Endometrial microvascular endothelial cells (primary cell): Measurements from ENCODE around the gene SHB. TPM values are rescaled to one million over a fixed set of nuclear protein-coding genes. Genes with fewer than 3 reads are reported as not detected.

ENCODE experiments used
- in situ Hi-C: cut with HindIII; loops from 2 replicates; pipeline ENCODE4 v1.10.0; 2017; ENCODE audit warnings: low sequenced_read_pairs, low pct_unique_long_range_greater_than_20kb; ENCODE audit errors: inconsistent ontology term
- total RNA-seq: library from RNA; depleted of rRNA; stranded (reverse); fragments of >200 nt; gene quantifications from one replicate; pipeline ENCODE4 v1.2.3, GENCODE V29; 2015; ENCODE audit errors: inconsistent ontology term

Gene SHB
- total RNA-seq, 1 donor from 2014 or later, result 20.5 TPM

DNA sequence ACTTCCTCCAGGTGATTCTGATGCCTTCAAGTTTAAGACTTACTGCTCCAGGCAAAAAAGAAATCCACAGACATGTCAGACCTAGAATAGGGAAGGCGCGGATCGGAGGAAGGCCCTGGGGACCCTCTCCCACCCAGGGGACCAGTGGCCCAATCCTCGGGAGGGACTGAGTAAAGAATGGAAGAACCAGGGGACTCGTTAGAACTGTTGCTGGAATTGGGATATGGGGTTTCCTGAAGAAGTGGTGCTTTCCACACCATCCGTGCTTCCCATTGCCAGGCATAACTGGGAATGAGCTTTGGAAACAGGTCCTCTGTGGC is 101.3 kb downstream of the SHB start:
- in situ Hi-C loops, result loop anchor here (5.0 kb wide), 1 partner anchor 95 kb away; no protein-coding TSS in a partner anchor

DNA sequence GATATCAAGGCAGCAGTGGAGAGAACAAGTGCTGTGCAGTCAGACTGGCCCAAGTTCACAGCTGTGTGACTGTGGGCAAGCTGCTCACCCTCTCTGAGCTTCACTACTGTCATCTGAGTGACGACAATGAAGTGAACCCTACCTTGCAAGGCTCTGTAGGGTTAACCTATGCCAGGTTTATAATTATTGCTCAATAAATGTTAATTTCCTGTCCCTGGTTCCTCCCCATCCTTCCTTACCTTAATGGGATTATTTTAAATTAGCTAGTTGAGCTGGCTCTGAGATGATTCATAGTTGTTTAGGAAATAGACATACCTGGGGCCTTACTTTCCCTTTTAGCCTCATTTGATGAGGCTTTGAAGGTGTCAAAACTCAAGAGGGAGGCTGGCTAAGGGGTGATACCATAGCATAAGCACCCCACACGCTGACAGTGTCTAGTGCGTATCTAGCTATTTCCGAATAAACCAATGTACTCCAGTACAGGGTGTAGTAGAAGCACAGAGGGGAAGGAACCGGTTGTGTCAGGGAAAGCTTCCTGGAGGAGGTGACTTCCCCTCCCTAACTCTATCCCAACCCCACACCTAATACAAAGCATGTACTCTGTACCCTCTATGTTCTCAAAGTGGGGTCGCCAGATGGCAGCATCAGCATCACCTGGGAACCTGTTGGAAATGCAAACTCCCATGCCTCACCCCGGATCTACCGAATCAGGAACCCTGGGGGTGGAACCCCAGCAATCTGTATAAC is 101.8 kb downstream of the SHB start:
- in situ Hi-C loops, result loop anchor here (5.0 kb wide), 1 partner anchor 95 kb away; no protein-coding TSS in a partner anchor

DNA sequence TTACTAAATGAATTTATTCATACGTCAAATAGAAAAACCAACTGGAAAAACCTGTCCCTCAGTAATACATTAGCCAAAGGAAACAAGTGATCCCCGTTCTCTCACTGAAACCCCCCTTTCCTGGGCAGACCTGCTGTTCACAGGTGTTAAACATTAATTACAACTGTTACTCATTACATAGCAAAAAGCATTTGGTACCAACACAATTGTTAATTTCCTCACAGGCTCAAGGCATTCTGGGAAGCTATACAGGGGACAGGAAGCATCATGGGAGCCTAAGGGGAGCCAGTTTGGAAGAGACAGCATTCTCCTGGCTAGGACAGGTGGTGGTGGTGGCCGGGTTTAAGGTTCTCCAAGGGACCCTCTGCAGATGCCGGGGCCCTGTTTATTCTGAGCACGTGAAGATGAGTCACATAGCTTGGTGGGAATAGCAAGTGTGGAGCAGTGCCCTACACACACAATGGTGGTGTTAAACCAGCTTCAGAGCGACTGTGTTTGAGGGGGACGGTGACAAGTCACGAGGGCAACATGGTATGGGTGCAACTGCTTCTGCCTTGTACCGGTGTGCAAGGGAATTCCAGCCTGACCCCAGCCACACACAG is 102.5 kb downstream of the SHB start:
- in situ Hi-C loops, result loop anchor here (5.0 kb wide), 1 partner anchor 96 kb away; no protein-coding TSS in a partner anchor

DNA sequence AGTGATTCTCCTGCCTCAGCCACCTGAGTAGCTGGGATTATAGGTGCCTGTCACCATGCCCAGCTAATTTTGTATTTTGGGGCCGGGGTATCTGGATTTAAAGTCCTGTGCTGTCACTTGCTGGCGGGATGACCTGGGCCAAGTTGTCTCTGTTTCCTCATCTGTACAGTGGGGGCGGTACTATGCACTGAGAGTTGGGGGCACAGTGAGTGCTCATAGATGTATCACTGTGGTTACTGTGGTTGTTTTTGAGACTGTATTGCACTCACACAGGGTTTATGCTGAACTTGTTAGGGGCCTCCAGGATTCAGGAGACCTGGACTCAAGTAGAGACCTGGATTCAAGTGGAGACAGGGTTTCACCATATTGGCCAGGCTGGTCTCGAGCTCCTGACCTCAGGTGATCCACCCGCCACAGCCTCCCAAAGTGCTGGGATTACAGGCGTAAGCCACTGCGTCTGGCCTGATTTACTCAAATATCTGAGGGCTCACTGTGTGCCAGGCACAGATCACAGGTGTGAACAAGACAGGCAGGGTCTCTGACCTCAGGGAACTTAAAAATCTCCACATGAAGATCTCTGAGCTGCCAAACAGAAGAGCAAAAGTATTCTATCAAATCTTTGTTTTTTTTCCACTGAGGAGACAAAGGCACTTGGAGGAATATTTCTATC is 103.2 kb downstream of the SHB start:
- in situ Hi-C loops, result loop anchor here (5.0 kb wide), 1 partner anchor 96 kb away; no protein-coding TSS in a partner anchor

DNA sequence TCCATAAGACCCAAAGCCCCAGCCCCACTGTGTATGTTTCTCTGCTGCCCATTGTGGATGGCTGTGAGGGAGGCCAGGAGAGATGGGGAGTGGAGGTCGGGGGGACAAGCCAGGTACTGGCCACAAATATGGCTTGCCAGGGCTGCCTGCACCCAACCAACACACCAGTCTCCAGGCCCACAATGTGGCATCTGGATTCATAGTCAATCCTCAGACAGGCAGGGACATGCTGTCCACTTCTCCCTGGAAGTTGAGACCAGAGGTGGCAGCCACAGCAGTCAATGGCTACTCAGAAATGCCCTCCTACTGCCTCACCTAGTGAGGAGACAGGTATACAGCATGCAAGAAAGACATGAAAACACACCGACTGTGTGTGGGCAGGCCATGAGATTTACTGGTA is 103.9 kb downstream of the SHB start:
- in situ Hi-C loops, result loop anchor here (5.0 kb wide), 1 partner anchor 97 kb away; no protein-coding TSS in a partner anchor

DNA sequence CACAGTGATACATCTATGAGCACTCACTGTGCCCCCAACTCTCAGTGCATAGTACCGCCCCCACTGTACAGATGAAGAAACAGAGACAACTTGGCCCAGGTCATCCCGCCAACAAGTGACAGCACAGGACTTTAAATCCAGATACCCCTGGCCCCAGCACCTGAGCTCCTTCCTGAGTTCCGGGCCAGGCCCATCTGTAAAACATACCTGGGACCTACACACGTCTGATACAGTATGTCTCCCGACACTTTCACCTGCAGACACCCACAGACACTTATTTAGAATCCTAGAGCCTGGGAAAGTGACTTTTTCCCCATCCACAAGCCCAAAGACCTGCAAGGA is 104.3 kb downstream of the SHB start:
- in situ Hi-C loops, result loop anchor here (5.0 kb wide), 1 partner anchor 98 kb away; no protein-coding TSS in a partner anchor

DNA sequence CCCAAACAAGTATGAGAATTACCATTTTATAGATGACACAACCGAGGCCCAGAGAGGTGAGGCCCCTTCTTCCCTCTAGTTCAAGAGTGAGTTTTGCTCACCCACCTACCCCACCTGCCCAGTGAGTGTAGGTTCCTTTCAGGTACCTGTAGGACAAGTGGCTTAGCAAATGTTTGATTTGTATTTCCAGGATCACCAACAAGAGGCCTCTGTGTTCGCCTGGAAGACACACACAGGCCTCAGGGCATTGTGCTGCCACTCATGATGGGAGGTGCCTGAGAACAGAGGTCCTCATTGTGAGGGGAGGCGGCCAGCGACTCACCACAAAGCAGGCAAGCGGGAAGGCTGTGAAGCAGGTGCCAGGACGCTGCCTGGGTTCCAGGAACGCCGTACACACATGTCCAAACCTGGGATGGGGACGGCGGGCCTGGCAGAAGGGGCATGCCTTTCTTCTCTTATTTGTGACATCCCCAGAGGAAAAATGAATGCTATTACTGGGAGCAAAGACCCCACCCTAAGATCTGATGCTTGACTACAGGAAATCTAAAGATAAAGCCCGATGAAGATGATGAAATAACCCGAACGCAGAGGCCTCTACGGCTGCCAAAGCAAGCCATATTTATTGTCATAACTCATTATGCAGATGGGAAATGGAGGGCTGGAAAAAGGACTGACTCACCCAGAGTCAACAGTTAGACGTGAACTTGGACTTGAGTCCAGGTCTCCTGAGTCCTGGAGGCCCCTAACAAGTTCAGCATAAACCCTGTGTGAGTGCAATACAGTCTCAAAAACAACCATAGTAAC is 104.9 kb downstream of the SHB start:
- in situ Hi-C loops, result no loop called here

DNA sequence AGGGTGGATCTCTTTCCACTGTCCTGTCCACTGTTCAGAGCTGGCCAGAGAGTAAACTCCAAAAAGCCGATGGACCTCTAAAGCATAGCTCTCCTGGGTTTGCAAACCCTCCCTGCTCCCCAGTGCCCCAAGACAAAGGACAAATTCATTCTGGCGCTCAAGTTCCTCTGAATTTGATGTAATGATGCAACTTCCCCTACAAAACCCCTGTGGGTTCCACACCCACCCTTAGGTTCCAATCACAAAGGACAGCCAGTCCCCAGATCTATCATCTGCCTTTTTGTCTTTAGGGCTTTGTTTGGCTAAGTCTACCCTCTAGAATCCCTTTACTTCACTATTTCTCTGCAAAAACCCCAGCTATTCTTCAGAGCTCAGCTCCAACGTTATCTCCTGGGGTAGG is 107.7 kb downstream of the SHB start:
- in situ Hi-C loops, result no loop called here

DNA sequence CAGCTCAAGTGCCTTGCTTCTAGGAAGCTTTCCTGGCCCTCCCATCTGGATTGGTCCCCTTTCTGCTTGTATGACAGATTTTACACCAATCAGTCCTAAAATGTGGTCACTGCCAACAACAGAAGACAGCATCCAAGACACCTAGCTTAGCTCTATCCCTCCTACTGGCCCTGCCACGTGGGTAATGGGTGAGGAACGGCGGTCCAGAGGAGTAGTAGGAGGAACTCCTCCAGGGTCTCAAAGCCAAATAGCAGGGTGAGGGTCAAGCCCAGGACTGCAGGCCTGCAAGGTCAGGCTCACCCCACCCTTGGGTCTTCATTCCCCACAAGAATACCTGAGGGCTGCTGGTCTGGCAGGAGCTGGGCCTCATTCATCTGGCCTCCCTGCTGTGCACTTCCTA is 108.4 kb downstream of the SHB start:
- in situ Hi-C loops, result no loop called here

DNA sequence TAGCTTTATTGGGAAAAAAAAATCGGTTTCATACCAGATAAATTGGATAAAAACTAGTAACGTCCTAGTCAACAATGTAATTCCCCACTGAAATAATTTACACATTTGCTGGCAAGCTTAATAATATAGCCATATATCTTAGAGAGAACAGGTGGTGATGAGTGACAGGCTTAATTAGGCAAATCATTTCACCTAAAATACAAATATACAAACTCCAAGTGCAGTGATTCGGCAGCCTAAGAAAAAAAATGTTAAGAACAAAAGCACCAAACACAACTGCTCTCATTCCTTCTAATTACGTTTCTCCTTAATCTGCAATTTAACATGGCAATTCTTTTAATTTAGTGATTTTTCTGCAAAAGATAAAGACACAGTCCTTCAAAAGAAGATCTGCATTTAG is 109.1 kb downstream of the SHB start:
- in situ Hi-C loops, result no loop called here

DNA sequence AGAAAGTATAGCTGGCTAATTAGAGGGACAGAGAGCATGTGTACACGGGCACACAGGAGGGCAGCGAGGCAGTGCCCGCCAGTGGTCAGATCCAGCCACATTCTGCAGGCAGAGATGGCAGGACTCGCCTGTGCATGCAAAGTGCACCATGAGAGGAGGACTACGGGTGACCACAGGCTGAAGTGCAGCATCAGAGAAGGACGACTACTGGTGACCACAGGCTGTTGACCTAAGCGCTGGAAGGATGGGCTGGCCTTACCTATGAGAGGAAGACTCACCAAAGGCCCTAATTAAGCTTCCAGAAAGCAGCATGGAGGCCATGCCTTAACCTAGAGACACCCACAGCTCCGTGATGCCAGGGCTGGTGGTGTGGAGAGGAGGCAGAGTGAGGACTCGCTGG is 110.9 kb downstream of the SHB start:
- in situ Hi-C loops, result no loop called here

DNA sequence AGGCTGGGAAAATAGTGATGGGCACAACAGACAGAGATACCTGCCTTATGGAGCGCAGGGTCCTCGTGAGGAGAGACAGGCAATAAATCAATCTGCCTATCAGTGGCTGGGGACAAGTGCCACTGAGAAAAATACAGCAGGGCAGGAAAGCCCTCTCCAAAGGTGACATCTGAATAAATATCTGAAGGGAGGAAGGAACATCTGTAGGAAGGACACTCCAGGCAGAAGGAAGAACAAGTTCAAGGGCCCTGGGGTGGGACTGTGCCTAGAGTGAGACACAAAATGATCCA is 111.4 kb downstream of the SHB start:
- in situ Hi-C loops, result no loop called here

DNA sequence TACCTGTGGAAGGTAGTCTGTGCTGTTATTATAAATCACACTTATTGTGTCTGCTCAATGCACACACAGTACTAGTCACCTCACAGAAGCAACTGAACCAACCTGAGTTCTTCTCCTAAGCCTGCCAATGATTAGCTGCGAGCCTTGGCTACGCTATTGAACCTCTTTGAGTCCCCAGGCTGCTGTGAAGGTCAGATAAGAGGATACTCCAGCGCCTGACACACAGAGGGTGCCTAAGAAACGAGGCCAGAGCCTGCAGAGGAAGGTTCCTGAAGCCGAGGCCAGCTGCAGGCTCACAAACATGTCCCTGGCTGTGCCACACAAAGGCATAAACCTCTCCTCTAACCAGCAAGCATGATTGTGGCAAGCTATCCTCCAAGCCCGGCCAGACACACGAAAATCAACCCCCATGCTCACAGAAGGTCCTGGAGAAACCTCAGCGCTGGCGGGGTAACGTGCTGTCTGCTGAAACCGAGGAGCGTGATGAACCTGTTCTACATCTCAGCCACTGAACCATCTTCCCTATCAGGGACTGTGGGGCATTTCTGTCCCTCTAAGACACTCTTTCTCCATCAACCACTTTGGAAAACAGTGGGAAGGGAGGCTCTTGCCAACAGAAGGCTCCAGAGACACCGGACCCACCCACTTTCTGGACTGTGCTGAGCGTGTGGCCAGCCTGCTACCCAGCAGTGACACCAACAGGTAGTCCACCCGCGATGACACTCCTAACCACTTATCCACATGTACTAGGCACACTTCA is 111.9 kb downstream of the SHB start:
- in situ Hi-C loops, result no loop called here

DNA sequence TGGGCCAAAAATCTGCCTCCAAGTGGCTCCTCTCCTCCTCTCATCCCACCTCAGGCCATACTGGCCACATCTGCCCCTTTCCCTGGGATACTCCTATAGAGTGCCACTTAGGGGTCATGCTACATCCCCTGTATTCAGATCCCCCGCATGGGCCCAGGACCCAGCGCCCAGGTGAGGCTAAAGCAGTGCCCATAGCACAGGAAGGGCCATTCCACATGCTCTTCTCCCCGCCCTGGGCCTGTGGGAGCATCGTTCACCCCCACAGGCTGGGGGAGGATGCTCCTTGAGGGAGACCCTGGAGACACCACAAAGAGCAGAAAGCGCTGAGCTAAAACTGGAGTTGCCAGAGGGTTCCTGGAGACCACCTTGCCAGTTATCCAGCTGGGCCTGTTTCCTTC is 112.6 kb downstream of the SHB start:
- in situ Hi-C loops, result no loop called here

DNA sequence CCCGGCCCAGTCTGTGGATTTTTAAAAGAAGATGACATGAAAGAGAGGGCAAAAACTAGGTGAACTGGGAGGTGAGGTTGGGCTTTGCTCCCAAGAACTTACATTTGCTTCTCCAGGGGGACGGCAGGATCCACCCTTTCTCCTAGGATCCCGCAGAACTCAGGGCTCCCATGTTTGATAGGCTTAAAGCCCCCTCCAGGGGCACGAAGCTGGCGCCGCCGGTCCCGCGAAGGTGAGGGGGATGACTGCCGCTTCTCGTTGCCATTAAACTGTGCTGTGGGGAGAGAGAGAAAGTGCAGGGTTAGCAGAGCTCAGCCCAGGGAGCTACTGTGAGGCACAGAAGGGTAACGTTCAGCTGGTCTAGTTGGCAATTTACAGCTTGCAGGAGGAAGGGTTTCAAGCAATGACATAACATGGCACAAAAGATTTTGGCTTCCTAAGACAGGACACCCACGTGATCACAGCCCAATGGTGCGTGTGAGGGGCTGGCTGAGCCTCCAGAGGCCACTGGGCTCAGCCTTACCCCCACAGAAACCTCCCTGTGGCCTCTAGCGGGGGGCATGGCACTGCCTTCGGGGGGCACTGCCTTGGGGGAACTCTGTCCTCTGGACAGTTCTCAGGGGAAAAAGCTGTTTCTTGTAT is 113.1 kb downstream of the SHB start:
- in situ Hi-C loops, result no loop called here

DNA sequence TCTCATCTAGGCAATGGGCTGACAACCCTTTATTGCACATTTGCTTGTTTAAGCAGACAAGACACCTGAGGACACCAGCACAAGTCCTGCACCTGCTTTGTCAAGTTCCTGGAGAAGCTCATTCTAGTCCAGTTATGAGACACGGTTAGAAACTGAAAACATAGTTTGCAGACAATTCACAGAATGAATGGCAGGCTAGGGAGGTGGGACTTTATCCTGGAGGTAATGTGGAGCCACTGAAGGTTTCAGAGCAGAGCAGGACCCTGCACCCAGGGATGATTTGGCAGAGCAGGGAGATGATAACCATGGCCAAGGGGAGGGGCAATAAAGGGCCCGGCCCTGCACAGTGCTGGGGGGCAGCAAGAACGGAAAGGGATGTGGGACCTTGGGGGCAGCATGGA is 114.4 kb downstream of the SHB start:
- in situ Hi-C loops, result no loop called here

DNA sequence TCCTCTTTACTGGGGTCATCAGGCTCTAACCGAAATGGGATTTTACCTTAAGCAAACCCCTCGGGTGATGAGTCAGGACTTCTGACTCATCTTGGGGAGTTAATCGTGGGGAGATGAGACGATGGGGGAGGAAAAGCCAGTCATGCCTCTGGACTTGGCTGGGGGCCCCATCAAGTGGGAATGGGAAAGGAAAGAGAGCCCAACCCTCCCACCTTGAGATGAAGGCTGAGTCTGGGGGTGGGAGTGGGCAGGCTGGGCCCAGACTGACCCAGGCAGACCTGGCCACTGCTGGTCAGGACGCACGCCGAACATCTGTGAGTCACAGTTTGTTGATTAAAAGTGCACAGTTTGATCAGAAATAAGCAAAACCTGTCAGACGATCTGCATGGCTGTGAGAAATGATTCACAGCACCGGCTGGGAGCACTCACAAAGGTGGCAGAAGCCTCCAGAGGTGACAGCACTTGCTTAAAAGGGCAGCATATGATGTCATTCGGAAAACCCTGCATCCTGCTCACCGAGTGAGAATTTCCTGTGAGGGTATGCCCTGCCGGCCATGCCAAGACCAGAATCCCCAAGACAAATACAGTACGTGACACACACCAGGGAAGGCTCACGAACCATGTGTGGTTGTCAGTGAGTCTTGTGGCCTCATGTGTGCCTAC is 115.1 kb downstream of the SHB start:
- in situ Hi-C loops, result no loop called here

DNA sequence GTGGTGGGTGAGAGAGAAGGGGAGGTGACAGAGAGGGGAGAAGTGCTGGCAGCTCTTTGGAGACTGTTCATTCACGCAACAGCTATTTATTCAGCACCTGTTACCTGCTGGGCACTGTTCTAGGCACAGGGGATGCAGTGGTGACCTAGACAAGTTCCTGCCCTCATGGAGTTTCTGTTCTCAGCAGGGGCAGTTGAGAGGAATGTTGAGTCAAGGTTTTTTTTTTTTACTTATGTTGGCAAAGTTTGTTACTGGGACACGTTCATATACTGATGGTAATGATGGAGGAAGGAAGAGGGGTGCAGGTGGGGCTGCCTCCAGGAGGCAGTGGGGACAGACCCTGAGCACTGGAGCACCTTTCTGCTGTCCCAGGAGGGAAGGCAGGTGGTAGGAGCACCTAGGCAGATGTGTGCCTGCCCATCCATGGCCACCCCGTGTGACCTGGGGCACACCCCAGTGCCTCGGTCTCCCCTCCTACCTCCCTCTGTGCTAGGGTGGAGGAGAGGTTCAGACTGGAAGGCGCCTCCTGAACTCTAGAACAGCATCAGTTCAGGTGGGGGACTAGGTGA is 115.7 kb downstream of the SHB start:
- in situ Hi-C loops, result no loop called here
